ENCODE measurements around the gene MGAT3. TPM values are rescaled to one million over a fixed set of nuclear protein-coding genes. Genes with fewer than 3 reads are reported as not detected.

The MGAT3 gene
- total RNA-seq, 1 experiment from 2014 or later = 5.0 TPM

- H3K79me1 ChIP-seq (ENCODE audit: insufficient read depth, low read depth, low read length, poor library complexity, severe bottlenecking) = no peaks in the 10 kb centered on the region
- no peak overlapping the region for H3K27ac ChIP-seq (ENCODE audit: insufficient read length, low read depth, low read length)
- H3K9ac ChIP-seq (ENCODE audit: extremely low read depth, insufficient read length, low read length) = no peak overlapping the region
- H3K9me3 ChIP-seq (ENCODE audit: control insufficient read depth, low read depth, low read length) = no peaks in the 10 kb centered on the region
- no peak overlapping the region for H3T11ph ChIP-seq (ENCODE audit: low read length)
- no peak overlapping the region for H4K5ac ChIP-seq (ENCODE audit: insufficient read length, low read depth, low read length)
- peaks cover 3% of the 10 kb centered on the region; the same call in 1 of the 2 replicates for H3K27me3 ChIP-seq (ENCODE audit: insufficient read depth, low read length)
- Mint-ChIP-seq H3K4me1 (peaks cover 4 to 9% of the 10 kb centered on the region in 2 experiments), H3K36me3 (ENCODE audit: insufficient read depth in 1 of 3, low read depth in 3 of 3) (no peaks in the 10 kb centered on the region), H3K27me3 (ENCODE audit: low read depth) (peaks cover 48% of the 10 kb centered on the region), H3K27ac (no peak overlapping the region), H3K9me3 (no peaks in the 10 kb centered on the region), H3K4me3 (no peak overlapping the region; a peak in 1 of 5 replicates)
- H3K4me1 ChIP-seq (ENCODE audit: insufficient read depth, low read length) = no peaks in the 10 kb centered on the region
- H2BK120ac ChIP-seq (ENCODE audit: low read depth, low read length, poor library complexity, severe bottlenecking) = no peak overlapping the region
- H3K79me2 ChIP-seq (ENCODE audit: insufficient read depth, low read length) = no peaks in the 10 kb centered on the region
- H2BK12ac ChIP-seq (ENCODE audit: insufficient read length, low read depth, low read length) = no peak overlapping the region
- no peak overlapping the region for H2AFZ ChIP-seq (ENCODE audit: low read length)
- no peak overlapping the region for H3K14ac ChIP-seq (ENCODE audit: insufficient read depth, low read length)
- H2BK15ac ChIP-seq (ENCODE audit: low read depth, low read length) = no peak overlapping the region
- H4K8ac ChIP-seq (replicated peaks; ENCODE audit: insufficient read length, low read depth, low read length) = no peak overlapping the region
- H3K56ac ChIP-seq (ENCODE audit: insufficient read length, low read depth, low read length) = no peak overlapping the region
- H3K23ac ChIP-seq (ENCODE audit: insufficient read length, low read depth, low read length) = no peak overlapping the region
- peaks cover 1% of the 10 kb centered on the region for H3K23me2 ChIP-seq (ENCODE audit: insufficient read length, low read depth, low read length, poor library complexity, severe bottlenecking)
- no peak overlapping the region for H2BK20ac ChIP-seq (ENCODE audit: low read depth, low read length, poor library complexity, severe bottlenecking)
- WGBS (ENCODE audit: extremely low coverage, insufficient read length, low lambda C conversion rate) = no CpG with 5 or more reads among the region's 6 CpGs
- H2AK5ac ChIP-seq (ENCODE audit: insufficient read length, low read length) = no peak overlapping the region
- H3K4ac ChIP-seq (ENCODE audit: low read depth, low read length) = no peak overlapping the region
- H4K20me1 ChIP-seq (ENCODE audit: control insufficient read depth, insufficient read depth, insufficient read length) = peaks cover under 1% of the 10 kb centered on the region
- no peak for TF ChIP-seq CTCF (conservative IDR thresholded peaks at IDR 0.05)
- no peak overlapping the region for H4K91ac ChIP-seq (ENCODE audit: insufficient read length, low read depth, low read length)
- H3K18ac ChIP-seq (ENCODE audit: insufficient read length, low read depth, low read length) = no peak overlapping the region
- DNase-seq = no peak
- H3K4me2 ChIP-seq (ENCODE audit: insufficient read depth, insufficient read length, low read length) = no peak overlapping the region
- no peak overlapping the region for H2BK5ac ChIP-seq (ENCODE audit: insufficient read length, low read length)
Observed at GRCh38 chr22:39463277-39463676, 6.5 kb downstream of the MGAT3 start.

Data from H9 (cell line).